ENCODE measurements around the gene RABGAP1. TPM values are rescaled to one million over a fixed set of nuclear protein-coding genes. Genes with fewer than 3 reads are reported as not detected.
A peak's percentile ranks its signal among the peaks of the same experiment; 100 is the strongest.

RABGAP1 gene
- total and polyA plus RNA-seq, 5 donors from 2014 or later = 19.2 to 50.7 (median 27.7) TPM

GRCh38 chr9:123011878-123012528, 71.2 kb downstream of the RABGAP1 start:
- Histone ChIP-seq H3K4me3 (ENCODE audit: low read depth, low read length) (no peak overlapping the region), H3K27ac (ENCODE audit: insufficient read depth, low read length, poor library complexity, severe bottlenecking) (no peak overlapping the region), H3K36me3 (ENCODE audit: control insufficient read depth, insufficient read depth, low read length) (peaks cover 37% of the 10 kb centered on the region), H3K27me3 (ENCODE audit: control insufficient read depth, insufficient read depth, low read length) (no peaks in the 10 kb centered on the region), H3K4me1 (ENCODE audit: control insufficient read depth, insufficient read depth, low read length, poor library complexity, severe bottlenecking) (no peaks in the 10 kb centered on the region), H3K9me3 (ENCODE audit: control insufficient read depth in 2 of 2, low read length in 2 of 2) (no peaks in the 10 kb centered on the region)
- no peak overlapping the region for H3K4me3 Mint-ChIP-seq
- H3K27me3 Mint-ChIP-seq = no peaks in the 10 kb centered on the region
- no peak for ATAC-seq (ENCODE audit: low read depth in 2 of 2)
- no peak overlapping the region for H3K27ac Mint-ChIP-seq
- peaks cover 46% of the 10 kb centered on the region for H3K36me3 Mint-ChIP-seq
- H3K4me1 Mint-ChIP-seq = peaks cover 0 to 9% (median 3%) of the 10 kb centered on the region in 4 donors
- H3K9me3 Mint-ChIP-seq = peaks cover 0 to 3% (median 0%) of the 10 kb centered on the region in 7 donors
- no peak for DNase-seq

- Mint-ChIP-seq H3K9me3 (peaks cover 0 to 3% (median 0%) of the 10 kb centered on the region in 7 donors), H3K4me3 (no peak overlapping the region), H3K4me1 (no peaks in the 10 kb centered on the region), H3K36me3 (peaks cover 56% of the 10 kb centered on the region), H3K27me3 (no peaks in the 10 kb centered on the region), H3K27ac (no peak overlapping the region)
- Histone ChIP-seq H3K36me3 (ENCODE audit: control insufficient read depth, insufficient read depth, low read length) (peaks cover 53% of the 10 kb centered on the region), H3K4me1 (ENCODE audit: control insufficient read depth, insufficient read depth, low read length, poor library complexity, severe bottlenecking) (no peaks in the 10 kb centered on the region), H3K9me3 (ENCODE audit: control insufficient read depth in 2 of 2, low read length in 2 of 2) (no peaks in the 10 kb centered on the region), H3K27ac (ENCODE audit: insufficient read depth, low read length, poor library complexity, severe bottlenecking) (no peak overlapping the region), H3K4me3 (ENCODE audit: low read depth, low read length) (no peak overlapping the region), H3K27me3 (ENCODE audit: control insufficient read depth, insufficient read depth, low read length) (no peaks in the 10 kb centered on the region)
- no peak for DNase-seq
- no peak for ATAC-seq (ENCODE audit: low read depth in 2 of 2)
Observed at GRCh38 chr9:123016631-123017030, 75.8 kb downstream of the RABGAP1 start.

GRCh38 chr9:123020796-123021195, 80.0 kb downstream of the RABGAP1 start:
- H3K9me3 ChIP-seq (ENCODE audit: control insufficient read depth in 2 of 2, low read length in 2 of 2) = no peaks in the 10 kb centered on the region
- no peak for DNase-seq
- peaks cover 38% of the 10 kb centered on the region for H3K36me3 Mint-ChIP-seq

GRCh38 chr9:123026425-123026824, 85.6 kb downstream of the RABGAP1 start:
- Mint-ChIP-seq H3K36me3 (peaks cover 47% of the 10 kb centered on the region), H3K4me1 (peaks cover 0 to 8% (median 4%) of the 10 kb centered on the region in 4 donors), H3K27me3 (no peaks in the 10 kb centered on the region), H3K9me3 (no peaks in the 10 kb centered on the region), H3K27ac (no peak overlapping the region), H3K4me3 (no peak overlapping the region)
- Histone ChIP-seq H3K27me3 (ENCODE audit: control insufficient read depth, insufficient read depth, low read length) (no peaks in the 10 kb centered on the region), H3K9me3 (ENCODE audit: control insufficient read depth in 2 of 2, low read length in 2 of 2) (no peaks in the 10 kb centered on the region), H3K36me3 (ENCODE audit: control insufficient read depth, insufficient read depth, low read length) (peaks cover 22% of the 10 kb centered on the region), H3K4me3 (ENCODE audit: low read depth, low read length) (no peak overlapping the region), H3K4me1 (ENCODE audit: control insufficient read depth, insufficient read depth, low read length, poor library complexity, severe bottlenecking) (no peaks in the 10 kb centered on the region), H3K27ac (ENCODE audit: insufficient read depth, low read length, poor library complexity, severe bottlenecking) (no peak overlapping the region)
- no peak for DNase-seq
- ATAC-seq (ENCODE audit: low read depth in 2 of 2) = no peak

More at GRCh38 chr9:123020796-123021195, 80.0 kb downstream of the RABGAP1 start:
- no peak for ATAC-seq (ENCODE audit: low read depth in 2 of 2)
- no peaks in the 10 kb centered on the region for H3K27me3 Mint-ChIP-seq
- Histone ChIP-seq H3K4me3 (ENCODE audit: low read depth, low read length) (no peak overlapping the region), H3K27ac (ENCODE audit: insufficient read depth, low read length, poor library complexity, severe bottlenecking) (no peak overlapping the region), H3K27me3 (ENCODE audit: control insufficient read depth, insufficient read depth, low read length) (no peaks in the 10 kb centered on the region), H3K36me3 (ENCODE audit: control insufficient read depth, insufficient read depth, low read length) (peaks cover 41% of the 10 kb centered on the region), H3K4me1 (ENCODE audit: control insufficient read depth, insufficient read depth, low read length, poor library complexity, severe bottlenecking) (no peaks in the 10 kb centered on the region)
- no peak overlapping the region for H3K27ac Mint-ChIP-seq
- no peaks in the 10 kb centered on the region for H3K4me1 Mint-ChIP-seq
- H3K4me3 Mint-ChIP-seq = no peak overlapping the region
- peaks cover 0 to 1% (median 0%) of the 10 kb centered on the region in 7 donors for H3K9me3 Mint-ChIP-seq

GRCh38 chr9:123027517-123027916, 86.7 kb downstream of the RABGAP1 start:
- Histone ChIP-seq H3K27me3 (ENCODE audit: control insufficient read depth, insufficient read depth, low read length) (no peaks in the 10 kb centered on the region), H3K36me3 (ENCODE audit: control insufficient read depth, insufficient read depth, low read length) (peaks cover 17% of the 10 kb centered on the region), H3K4me3 (ENCODE audit: low read depth, low read length) (no peak overlapping the region), H3K9me3 (ENCODE audit: control insufficient read depth in 2 of 2, low read length in 2 of 2) (no peaks in the 10 kb centered on the region), H3K4me1 (ENCODE audit: control insufficient read depth, insufficient read depth, low read length, poor library complexity, severe bottlenecking) (no peaks in the 10 kb centered on the region), H3K27ac (ENCODE audit: insufficient read depth, low read length, poor library complexity, severe bottlenecking) (no peak overlapping the region)
- Mint-ChIP-seq H3K4me3 (no peak overlapping the region), H3K4me1 (peaks cover 0 to 8% (median 4%) of the 10 kb centered on the region in 4 donors), H3K9me3 (no peaks in the 10 kb centered on the region), H3K36me3 (peaks cover 45% of the 10 kb centered on the region), H3K27ac (peak overlapping the region in 1 of 3 donors; percentile 7), H3K27me3 (no peaks in the 10 kb centered on the region)
- ATAC-seq (ENCODE audit: low read depth in 2 of 2) = no peak
- DNase-seq = no peak

- H3K27ac ChIP-seq (ENCODE audit: insufficient read depth, low read length, poor library complexity, severe bottlenecking) = no peak overlapping the region
- H3K27me3 Mint-ChIP-seq = no peaks in the 10 kb centered on the region
- no peaks in the 10 kb centered on the region for H3K9me3 ChIP-seq (ENCODE audit: control insufficient read depth in 2 of 2, low read length in 2 of 2)
- no peak overlapping the region for H3K4me3 Mint-ChIP-seq
- ATAC-seq (ENCODE audit: low read depth in 2 of 2) (no peak), DNase-seq (no peak)
- peaks cover 40% of the 10 kb centered on the region for H3K36me3 Mint-ChIP-seq
- H3K9me3 Mint-ChIP-seq = no peaks in the 10 kb centered on the region
- no peak overlapping the region for H3K4me3 ChIP-seq (ENCODE audit: low read depth, low read length)
- peaks cover 15% of the 10 kb centered on the region for H3K36me3 ChIP-seq (ENCODE audit: control insufficient read depth, insufficient read depth, low read length)
- no peaks in the 10 kb centered on the region for H3K4me1 ChIP-seq (ENCODE audit: control insufficient read depth, insufficient read depth, low read length, poor library complexity, severe bottlenecking)
- peaks cover 0 to 8% (median 4%) of the 10 kb centered on the region in 4 donors for H3K4me1 Mint-ChIP-seq
- H3K27ac Mint-ChIP-seq = no peak overlapping the region
- H3K27me3 ChIP-seq (ENCODE audit: control insufficient read depth, insufficient read depth, low read length) = no peaks in the 10 kb centered on the region
Observed at GRCh38 chr9:123028136-123028535, 87.3 kb downstream of the RABGAP1 start.

GRCh38 chr9:123028973-123029372, 88.2 kb downstream of the RABGAP1 start:
- H3K36me3 Mint-ChIP-seq = peaks cover 43% of the 10 kb centered on the region

GRCh38 chr9:123031963-123032362, 91.1 kb downstream of the RABGAP1 start:
- Mint-ChIP-seq H3K9me3 (no peaks in the 10 kb centered on the region), H3K27me3 (no peaks in the 10 kb centered on the region), H3K4me1 (peaks cover 0 to 13% (median 6%) of the 10 kb centered on the region in 4 donors), H3K4me3 (no peak overlapping the region), H3K36me3 (peaks cover 37% of the 10 kb centered on the region), H3K27ac (peak overlapping the region in 1 of 3 donors; percentile 45)
- Histone ChIP-seq H3K4me3 (ENCODE audit: low read depth, low read length) (no peak overlapping the region), H3K27ac (ENCODE audit: insufficient read depth, low read length, poor library complexity, severe bottlenecking) (no peak overlapping the region), H3K27me3 (ENCODE audit: control insufficient read depth, insufficient read depth, low read length) (no peaks in the 10 kb centered on the region), H3K4me1 (ENCODE audit: control insufficient read depth, insufficient read depth, low read length, poor library complexity, severe bottlenecking) (no peaks in the 10 kb centered on the region), H3K9me3 (ENCODE audit: control insufficient read depth in 2 of 2, low read length in 2 of 2) (no peaks in the 10 kb centered on the region), H3K36me3 (ENCODE audit: control insufficient read depth, insufficient read depth, low read length) (peaks cover 29% of the 10 kb centered on the region)
- no peak for ATAC-seq (ENCODE audit: low read depth in 2 of 2)
- no peak for DNase-seq

More at GRCh38 chr9:123028973-123029372, 88.2 kb downstream of the RABGAP1 start:
- ATAC-seq (ENCODE audit: low read depth in 2 of 2) (no peak), DNase-seq (no peak)
- H3K27me3 Mint-ChIP-seq = no peaks in the 10 kb centered on the region
- no peak overlapping the region for H3K27ac ChIP-seq (ENCODE audit: insufficient read depth, low read length, poor library complexity, severe bottlenecking)
- no peaks in the 10 kb centered on the region for H3K4me1 ChIP-seq (ENCODE audit: control insufficient read depth, insufficient read depth, low read length, poor library complexity, severe bottlenecking)
- H3K36me3 ChIP-seq (ENCODE audit: control insufficient read depth, insufficient read depth, low read length) = peaks cover 11% of the 10 kb centered on the region
- H3K4me3 Mint-ChIP-seq = no peak overlapping the region
- no peak overlapping the region for H3K4me3 ChIP-seq (ENCODE audit: low read depth, low read length)
- H3K4me1 Mint-ChIP-seq = peaks cover 0 to 8% (median 4%) of the 10 kb centered on the region in 4 donors
- H3K9me3 ChIP-seq (ENCODE audit: control insufficient read depth in 2 of 2, low read length in 2 of 2) = no peaks in the 10 kb centered on the region
- no peaks in the 10 kb centered on the region for H3K27me3 ChIP-seq (ENCODE audit: control insufficient read depth, insufficient read depth, low read length)
- H3K27ac Mint-ChIP-seq = no peak overlapping the region
- H3K9me3 Mint-ChIP-seq = no peaks in the 10 kb centered on the region

Data from CD4-positive, CD25-positive, alpha-beta regulatory T cell (primary cell).